C1 segment of cervical spinal cord (tissue), 14 donors: Measurements from ENCODE around the gene GALNT9.

Experiments used
- DNase-seq, 14 donors: peaks; one replicate each; lab custom pipeline; 2025; lab: John Stamatoyannopoulos, UW

GALNT9 gene

DNA sequence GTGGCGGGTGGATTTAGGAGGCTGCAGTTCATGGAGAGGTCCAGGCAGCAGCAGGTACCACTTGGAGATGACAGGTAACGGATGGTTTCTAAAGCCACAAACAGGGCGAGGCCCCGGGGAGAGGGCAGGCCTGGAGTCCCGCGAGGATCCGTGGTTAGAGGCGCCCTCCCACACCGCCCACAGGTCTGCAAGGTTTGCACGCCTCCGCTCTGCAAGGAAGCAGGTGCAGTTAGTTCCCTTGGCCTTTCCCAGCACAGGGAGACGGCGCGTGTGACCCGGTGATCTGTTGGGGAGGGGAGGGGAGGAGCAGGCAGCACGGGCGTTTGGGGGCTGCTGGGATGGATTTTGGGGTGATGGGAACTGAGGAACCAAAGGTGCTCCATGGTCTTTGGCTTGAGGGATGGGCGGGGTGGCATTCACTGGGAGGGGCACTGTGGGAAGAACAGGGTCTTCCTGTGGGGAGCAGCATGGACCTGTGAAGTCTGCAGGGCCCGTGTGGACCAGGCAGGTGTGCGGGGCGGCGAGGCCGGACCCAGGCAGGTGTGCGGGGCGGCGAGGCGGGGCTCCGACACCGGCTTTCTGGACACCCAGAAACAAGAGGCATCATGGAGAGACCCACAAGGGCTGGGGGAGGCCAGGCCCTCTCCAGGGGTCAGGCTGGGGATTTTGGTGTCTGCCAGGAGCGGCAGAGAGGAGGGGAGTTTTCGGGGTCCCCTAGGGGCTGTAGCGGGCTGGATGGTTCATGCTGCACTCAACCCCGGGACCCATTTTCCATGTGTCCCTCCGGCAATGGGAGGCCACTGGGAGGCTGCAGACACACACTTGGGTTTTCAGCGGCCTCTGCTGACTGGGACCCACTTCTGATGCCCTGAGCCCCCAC, 156.0 kb downstream of the GALNT9 start:
- DNase-seq, result no peak

DNA sequence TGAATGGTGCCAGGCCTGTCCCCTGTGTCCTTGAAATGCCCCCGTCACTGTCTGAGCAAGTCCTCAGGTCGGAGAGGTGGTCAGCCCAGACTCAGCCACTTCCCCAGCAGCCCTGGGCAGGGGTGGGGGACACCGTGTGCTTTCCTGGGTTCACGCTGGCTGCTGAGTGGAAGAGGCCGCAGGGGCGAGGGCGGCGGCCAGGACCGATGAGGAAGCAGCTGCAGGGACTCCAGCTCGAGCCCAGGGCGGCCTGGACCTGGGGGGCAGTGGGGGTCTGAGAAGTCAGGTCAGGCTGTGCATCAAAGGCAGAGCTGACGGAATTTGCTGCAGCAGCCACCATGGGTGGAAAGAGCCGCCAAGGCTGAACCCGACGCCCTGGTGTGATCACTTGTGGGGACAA, 156.8 kb downstream of the GALNT9 start:
- DNase-seq, result no peak

DNA sequence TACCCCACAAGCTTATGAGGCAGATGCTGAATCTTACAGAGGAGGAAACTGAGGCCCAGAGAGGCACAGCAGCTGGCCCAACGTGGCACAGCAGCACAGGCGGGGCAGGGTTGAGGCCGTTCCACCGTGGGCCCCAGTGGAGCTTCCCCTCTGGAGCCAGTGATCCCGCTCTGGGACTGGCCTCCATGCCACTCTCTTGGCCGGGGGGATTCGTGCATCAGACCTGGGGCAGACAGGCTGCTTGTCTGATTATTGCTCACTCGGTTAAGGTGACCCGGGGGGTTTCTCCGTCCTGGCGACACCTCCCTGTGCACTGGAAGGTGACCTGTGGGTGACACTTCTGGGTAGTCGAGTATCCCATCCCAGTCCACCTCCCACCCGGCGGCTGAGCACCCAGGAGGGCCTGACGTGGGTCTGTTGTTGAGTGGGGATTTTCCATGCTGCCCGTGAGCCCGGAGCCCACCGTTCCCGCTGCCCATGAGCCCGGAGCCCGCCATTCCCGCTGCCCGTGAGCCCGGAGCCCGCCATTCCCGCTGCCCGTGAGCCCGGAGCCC, 157.3 kb downstream of the GALNT9 start:
- no peak for DNase-seq

DNA sequence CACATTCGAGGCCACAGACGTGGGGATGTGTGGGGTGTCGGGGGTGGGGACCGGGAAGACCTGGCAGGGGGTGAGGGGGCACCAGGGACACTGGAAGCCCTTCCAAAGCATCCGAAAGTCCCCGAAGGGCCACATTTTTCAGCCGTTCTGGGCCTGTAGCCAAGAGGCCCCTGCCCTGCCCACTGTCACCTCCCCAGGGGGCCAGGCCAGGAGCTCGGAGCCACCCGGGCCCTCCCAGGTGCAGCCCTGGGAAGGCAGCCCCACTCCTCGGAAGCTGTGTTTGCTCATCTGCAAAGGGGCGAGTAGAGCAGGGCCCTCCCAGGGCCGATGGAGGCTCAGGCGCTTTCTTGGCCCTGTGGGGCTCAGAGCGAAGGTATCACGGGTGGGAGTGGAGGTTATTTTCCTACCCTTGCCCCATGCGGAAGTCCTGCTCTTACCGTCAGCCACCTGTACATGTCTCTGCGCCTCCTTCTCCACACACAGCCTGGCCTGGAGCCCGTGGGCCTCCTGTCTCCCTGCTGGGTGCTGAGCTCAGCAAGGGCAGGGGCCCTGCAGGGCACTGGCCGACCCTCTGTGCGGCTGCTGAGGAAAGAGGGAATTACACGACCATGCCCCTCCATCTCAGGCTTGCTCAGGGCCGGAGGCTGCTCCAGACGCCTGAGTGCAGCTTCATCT, 158.0 kb downstream of the GALNT9 start:
- DNase-seq, result no peak

DNA sequence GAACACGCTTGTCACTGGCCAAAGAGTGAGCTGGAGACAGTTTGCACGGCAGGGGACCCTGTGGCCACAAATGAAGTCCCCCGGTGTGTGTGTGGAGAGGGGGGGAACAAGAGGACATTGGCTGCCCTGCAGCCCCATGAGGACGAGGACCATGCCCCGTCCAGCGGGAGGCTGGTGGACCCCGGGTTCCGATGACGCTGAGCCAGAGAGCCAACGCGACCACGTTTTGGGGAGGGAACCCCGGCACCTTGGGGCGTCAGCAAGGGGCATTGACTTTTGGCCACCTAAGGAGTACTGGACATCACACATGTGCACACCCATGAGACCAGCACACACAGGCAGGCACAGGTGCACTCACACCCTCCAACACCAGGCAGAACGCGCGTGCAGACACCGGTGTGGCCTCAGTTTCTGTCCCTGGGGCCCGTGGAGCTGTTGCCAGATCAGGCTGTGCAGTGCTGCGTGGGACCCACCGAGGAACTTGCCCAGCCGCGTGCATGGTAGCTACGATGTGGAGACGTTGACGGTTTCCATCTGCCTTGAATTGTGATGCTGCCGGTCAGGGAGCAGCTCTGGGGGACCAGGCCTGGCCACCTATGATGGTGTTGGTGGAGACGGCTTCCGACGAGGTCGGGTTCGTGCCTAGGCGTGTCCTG, 158.6 kb downstream of the GALNT9 start:
- DNase-seq, result no peak

DNA sequence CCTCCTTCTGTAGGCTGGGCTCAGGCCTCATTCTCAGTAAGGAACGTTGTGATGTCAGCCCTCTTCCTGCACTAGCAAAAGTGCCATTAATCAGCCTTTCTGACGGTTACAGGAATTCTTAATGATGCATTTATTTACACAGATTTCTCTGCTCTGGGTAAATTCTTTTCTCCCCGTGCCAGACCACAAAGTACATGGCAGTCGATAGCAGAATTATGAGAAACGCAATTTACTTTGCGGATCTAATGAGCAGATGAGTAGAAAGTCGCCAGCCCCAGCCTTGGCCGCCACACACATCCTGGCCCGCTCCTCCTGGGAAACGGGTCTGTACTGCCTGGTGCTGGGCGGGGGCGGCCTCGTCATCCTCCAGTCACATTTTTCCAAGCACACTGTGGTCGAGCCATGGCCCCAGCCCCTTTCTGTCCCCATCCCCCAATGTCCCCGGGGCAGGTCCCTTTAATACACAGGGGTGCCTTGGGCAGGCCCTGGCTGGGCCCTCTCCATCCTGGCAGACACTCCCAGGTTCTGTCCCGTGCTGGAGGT, 159.2 kb downstream of the GALNT9 start:
- DNase-seq, result no peak

DNA sequence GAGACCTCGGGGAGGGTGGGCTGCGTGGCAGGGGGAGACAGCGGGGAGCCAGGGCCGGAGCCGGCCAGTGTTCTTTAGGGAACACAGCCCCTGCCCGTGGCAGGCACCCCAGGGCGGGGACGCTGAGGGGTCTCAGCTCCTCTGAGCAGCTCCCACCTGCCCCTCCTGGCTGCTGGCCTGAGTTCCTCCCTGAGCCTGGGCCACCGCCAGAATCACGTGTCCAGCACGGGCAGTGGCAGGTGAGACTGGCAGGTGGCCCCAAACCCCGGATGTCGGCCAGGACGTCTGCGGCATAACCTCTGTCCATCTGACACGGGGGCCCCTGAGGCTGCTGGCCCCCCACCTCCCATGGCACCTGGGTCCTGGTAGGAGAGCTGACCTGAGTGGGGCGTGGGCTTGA, 160.0 kb downstream of the GALNT9 start:
- no peak for DNase-seq

DNA sequence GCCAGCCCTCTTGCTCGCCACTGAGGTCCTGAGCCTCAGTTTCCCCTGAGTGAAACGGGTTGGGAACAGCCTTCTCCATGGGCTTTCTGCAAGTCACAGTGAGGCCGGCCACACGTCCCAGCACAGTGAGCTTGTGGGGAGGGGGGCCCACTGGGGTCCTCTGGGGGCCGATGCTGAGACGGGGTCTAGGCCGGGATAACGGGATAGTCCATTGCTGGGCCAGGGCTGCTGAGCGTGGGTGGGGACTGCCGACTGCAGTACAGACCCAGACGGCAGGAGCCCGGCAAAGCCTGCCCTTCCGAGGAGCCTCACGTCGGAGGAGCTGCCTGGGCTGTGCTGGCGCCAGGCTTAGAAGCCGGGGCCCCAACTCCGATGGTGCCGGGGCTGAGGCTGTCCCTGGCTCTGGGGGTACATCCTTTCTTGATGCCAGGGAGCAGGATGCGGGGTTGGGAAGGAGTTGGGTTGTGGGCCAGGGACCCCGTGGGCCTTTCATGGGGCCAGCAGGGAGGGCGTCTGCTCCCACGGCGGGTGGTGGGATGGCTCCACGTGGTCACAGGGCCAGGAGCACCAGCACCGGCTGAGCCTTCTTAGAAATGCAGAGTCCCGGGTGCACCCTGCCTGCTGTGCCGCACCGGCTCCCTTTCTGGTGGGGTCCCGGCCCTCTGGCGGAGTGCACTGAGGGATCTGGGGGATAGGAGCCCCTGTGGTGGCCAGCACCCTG, 160.9 kb downstream of the GALNT9 start:
- no peak for DNase-seq

DNA sequence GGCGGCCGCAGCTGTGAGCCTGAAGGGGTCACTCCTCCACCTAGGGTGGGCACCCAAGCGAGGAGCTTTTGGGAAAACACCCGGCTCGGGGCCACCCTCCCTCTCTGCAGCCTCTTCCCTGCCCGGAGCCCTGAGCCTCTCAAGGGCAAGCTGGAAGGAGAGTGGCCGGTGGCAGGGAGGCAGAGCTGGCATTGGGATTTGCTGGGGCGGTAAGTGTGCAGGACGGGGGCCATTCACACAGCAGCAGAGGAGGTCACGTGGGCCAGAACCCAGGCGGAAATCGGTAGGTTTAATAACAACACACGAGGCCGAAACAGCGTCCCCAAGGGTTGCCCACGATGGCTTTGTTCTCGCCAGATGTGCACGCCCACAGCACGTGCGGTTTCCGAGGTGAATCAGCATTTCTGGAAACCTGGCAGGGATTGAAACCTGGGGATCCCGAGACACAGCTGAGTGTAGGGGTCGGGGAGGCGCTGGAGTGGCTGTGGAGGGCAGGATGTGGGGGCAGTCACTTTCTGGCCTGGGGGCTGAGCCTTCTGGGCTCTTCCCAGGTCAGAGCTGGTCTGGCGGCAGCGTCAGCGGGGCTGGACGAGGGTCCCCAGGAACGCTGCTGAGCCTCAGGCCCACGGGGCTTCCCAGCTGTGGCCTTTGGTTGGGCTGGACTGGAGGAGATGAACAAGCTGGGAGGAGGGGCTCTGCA, 161.6 kb downstream of the GALNT9 start:
- no peak for DNase-seq

DNA sequence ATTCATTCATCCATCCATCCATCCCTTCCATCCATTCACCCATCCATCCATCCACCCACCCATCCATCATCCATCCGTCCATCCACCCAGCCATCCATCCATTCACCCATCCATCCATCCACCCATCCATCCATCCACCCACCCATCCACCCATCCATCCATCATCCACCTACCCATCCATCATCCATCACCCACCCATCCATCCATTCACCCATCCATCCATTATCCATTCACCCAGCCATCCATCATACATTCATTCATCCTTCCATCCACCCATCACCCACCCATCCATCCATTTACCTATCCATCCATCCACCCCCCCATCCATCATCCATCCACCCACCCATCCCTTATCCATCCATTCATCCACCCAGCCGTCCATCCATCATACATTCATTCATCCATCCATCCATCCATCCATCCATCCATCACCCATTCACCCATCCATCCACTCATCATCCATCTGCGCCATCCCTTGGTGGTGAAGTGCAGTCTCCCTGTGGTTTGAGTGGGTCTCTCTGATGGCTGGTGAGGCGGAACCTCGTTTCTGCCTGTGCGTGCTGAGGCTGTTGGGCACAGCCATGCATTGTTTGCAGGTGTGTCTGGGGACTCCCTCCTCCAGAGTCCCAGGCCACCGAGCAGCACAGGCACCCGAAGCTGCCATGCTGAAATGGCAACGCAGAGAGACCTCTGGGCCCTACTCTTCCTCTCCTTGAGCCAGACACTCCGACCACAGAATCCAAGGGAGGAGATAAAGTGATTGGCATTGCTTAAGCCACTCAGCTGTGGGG, 162.4 kb downstream of the GALNT9 start:
- DNase-seq, result no peak

DNA sequence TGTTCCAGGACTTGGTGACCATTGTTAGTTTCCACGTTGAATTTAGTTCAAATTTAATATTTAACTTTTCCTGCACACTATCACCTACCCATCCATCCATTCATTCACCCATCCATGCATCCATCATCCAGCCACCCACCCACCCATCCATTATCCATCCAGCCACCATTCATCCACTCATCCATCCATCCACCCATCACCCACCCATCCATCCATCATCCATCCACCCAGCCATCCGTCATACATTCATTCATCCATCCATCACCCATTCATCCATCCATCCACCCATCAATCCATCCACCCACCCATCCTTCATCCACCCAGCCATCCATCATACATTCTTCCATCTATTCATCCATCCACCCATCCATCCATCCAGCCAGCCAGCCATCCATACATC, 163.3 kb downstream of the GALNT9 start:
- no peak for DNase-seq

DNA sequence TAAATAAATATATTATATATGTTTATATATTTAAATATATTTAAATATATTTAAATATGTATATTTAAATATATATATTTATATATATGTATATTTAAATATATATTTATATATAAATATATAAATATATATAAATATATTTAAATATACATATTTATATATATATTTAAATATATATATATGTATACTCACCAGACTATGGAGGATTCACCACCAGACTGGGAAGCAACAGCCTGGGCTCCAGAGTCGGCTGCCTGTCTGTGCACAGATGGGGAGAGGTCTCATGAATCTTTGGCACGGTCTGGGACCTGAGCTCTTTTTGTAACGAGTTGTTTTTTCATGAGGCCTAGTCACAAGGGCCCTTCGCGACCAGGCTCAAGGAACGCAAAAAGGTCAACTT, 163.8 kb downstream of the GALNT9 start:
- DNase-seq, result no peak

DNA sequence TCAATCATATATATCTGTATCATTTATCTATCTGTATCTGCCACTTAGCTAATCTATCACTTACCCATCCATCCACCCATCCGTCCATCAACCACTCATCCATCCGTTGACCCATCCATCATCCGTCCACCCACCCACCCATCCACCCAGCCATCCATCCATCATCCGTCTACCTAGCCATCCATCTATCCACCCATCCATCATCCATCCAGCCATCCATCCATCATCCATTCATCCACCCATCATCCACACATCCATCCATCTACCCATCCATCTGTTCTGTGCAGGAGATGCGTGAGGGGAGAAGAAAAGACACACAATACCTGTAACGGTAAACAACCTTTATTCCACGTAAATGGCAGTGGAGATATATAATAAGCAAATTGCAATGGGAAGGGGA, 165.0 kb downstream of the GALNT9 start:
- DNase-seq, result no peak

DNA sequence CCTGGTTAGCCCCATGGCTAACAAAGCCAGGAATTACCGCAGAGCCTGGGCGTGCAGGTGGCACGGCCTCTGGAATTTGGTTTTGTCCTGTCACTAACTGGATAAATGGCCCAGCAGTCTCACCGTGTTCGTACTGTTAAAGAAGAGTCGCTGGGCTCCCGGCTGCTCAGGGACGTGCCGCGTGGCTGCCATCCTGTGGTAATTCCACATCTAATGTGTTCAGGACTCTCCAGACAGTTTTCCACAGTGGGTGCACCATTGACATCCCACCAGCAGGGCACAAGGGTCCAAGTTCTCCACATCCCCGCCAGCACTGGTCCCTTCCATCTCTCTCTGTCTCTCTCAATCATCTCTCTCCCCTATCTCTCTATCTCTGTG, 165.5 kb downstream of the GALNT9 start:
- no peak for DNase-seq

DNA sequence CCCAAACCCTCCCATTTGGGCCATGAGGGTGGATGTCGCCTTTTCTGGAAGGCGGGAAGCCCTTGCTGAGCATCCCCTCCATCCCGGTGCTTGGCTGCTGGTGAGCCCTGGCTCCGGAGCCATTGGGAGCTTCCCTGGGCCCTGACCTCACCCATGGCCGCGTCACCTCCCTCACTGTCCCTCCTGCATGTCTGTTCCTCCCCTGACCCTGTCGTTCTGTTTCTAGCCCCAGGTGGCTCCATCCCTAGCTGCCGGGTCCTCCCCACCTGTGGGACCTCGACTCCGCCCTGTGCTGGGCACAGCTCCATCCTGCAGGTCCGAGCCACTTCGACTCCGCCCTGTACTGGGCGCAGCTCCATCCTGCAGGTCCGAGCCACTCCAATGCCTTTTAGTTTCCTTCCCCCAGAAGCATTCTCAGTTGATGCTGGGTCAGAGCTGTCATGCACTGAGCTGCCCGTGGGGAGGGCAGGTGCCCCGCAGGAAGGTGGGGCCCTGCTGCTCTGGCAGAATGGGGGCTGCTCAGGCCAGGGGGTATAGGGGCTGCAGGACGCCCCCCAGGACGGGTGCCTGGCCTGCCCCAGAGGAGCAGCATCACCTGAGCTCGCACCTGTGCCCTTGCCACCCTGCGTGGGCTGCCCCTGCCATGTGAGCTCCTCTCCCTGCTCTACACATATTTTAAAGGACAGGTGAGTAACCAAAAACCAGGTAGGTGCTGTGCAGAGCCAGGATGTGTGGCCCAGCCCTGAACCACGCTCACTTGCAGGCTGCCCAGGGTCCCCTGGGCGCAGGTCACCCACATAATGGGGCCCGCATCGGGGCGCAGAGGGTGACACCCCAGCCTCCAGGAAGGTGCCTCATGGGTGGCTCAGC, 166.1 kb downstream of the GALNT9 start:
- DNase-seq, result no peak

DNA sequence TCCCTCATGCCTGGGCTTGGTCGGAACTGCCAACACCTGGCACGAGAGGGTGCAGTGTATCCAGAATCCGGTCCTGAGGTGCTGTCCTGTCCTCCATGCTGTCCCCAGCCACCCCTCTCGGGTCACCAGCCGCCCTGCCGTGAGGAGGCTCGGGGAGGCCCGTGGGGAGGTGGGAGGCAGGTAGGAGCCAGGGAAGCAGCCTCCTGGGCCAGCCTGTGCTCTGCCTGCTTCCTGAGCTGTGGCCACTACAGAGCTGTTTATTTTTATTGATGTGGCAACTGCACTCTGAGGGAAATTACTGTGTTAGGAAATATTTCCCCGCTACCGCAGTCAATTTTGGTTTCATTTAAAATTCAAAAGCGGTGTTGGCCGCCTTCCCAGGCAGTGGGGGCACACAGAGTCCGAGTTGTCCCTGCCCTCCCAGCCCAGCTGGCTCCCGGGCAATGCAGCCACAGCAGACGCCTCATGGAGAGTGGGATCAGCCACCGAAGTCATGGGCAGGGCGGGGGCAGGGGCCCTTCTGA, 166.8 kb downstream of the GALNT9 start:
- peak in 5 of 14 donors; percentile 10 to 35 (median 25) for DNase-seq

DNA sequence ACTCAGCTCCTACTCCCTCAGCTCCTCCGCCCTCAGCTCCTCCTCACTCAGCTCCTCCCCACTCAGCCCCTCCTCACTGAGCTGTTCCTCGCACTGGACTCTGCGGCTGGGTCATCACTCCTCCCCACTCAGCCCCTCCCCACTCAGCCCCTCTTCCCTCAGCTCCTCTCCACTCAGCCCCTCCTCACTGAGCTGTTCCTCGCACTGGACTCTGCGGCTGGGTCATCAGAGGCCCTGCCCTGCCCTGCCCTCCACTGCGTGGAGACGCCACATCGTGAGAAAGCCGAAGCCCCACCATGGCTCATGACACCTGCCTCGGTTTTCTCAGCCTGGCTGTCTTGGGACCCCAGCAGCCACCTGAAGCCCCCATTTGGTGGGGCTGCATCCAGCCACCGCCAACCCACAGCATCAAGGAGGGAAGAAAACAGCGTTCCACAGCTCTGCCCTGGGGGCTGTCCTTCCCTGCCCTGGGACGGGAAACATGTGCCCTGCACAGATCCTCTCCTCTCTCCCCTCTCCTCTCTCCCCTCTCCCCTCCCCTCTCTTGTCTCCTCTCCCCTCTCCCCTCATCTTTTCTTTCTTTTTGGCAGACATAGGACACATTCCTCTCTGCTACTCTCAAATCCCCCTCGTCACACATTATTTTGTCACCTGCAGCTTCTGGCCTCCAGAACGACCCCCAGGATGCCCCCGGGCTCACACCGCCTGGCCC, 167.4 kb downstream of the GALNT9 start:
- DNase-seq, result no peak
